Astrocyte (in vitro differentiated cells and primary cell): ENCODE data around the gene GOLGA7B.

Experiments used
- CTCF ChIP-seq: IDR thresholded peaks from 2 replicates; pipeline ENCODE4 v1.5.1; 2011; ENCODE audit warnings: low read depth, mild to moderate bottlenecking, inconsistent platforms, low read length, moderate library complexity; ENCODE audit not compliant: insufficient read depth
- EZH2 ChIP-seq: IDR thresholded peaks from 2 replicates; pipeline ENCODE4 v1.6.1; 2012; ENCODE audit warnings: mild to moderate bottlenecking, low read length, inconsistent platforms; ENCODE audit not compliant: insufficient read depth

- TF ChIP-seq EZH2 (no peak), CTCF (no peak)
Measured at GRCh38 chr10:97920865-97921264, 71.2 kb downstream of the GOLGA7B start.
